Upper lobe of right lung (tissue), 1 donor: Measurements from ENCODE around the gene SCAF8. TPM values are rescaled to one million over a fixed set of nuclear protein-coding genes. Genes with fewer than 3 reads are reported as not detected.

ENCODE experiments used
- ATAC-seq: fragments of 200-7000 bp; cut with Tn5 transposase; one replicate; pipeline ENCODE4 v1.9.1; 2020; ENCODE audit warnings: mild to moderate bottlenecking, moderate library complexity
- DNase-seq: peaks from one replicate; pipeline ENCODE4 v3.0.0-alpha.2; 2020
- H3K27ac ChIP-seq: fragments of 200-600 bp; one replicate; pipeline ENCODE4 v1.8.0; 2022
- H3K27me3 ChIP-seq: fragments of 200-600 bp; one replicate; pipeline ENCODE4 v1.8.0; 2022; ENCODE audit warnings: mild to moderate bottlenecking
- H3K36me3 ChIP-seq: fragments of 200-600 bp; one replicate; pipeline ENCODE4 v1.8.0; 2022
- H3K4me1 ChIP-seq: fragments of 200-600 bp; one replicate; pipeline ENCODE4 v1.8.0; 2022
- H3K4me3 ChIP-seq: fragments of 200-600 bp; one replicate; pipeline ENCODE4 v1.8.0; 2022; ENCODE audit warnings: mild to moderate bottlenecking
- H3K9me3 ChIP-seq: fragments of 200-600 bp; one replicate; pipeline ENCODE4 v1.8.0; 2022
- CTCF ChIP-seq: fragments of 200-600 bp; IDR thresholded peaks from one replicate; pipeline ENCODE4 v1.8.0; 2022; ENCODE audit warnings: antibody characterized with exemption
- intact Hi-C: fragments of 100-400 bp; cut with DNase I; formaldehyde crosslinking; loops from one replicate; pipeline ENCODE4 v1.11.0; 2022
- total RNA-seq: library from RNA; stranded (reverse); fragmentation: NEBNext Ultra II Directional; extraction: Animal tissue kit (Norgen Biotek cat#: 25700); gene quantifications from one replicate; pipeline ENCODE4 v1.2.1, GENCODE V29; 2021
- donor health status: DM: no; HTN: yes; CAD: no; lungs with severe emphysema.

SCAF8 gene
- total RNA-seq, 1 donor from 2014 or later: 38.8 TPM

GRCh38 chr6:154821099-154821498 is 87.9 kb downstream of the SCAF8 start:
- TF ChIP-seq CTCF: no peak
- Histone ChIP-seq H3K4me1 (peaks cover 9% of the 10 kb centered on the region), H3K27ac (no peak overlapping the region), H3K36me3 (peaks cover 91% of the 10 kb centered on the region), H3K27me3 (no peaks in the 10 kb centered on the region), H3K4me3 (no peak overlapping the region), H3K9me3 (no peaks in the 10 kb centered on the region)
- no peak for ATAC-seq
- no peak for DNase-seq
- intact Hi-C loops: no loop called here

GRCh38 chr6:154821638-154822037 is 88.4 kb downstream of the SCAF8 start:
- Histone ChIP-seq H3K9me3 (no peaks in the 10 kb centered on the region), H3K4me1 (peaks cover 9% of the 10 kb centered on the region), H3K27ac (no peak overlapping the region), H3K36me3 (peaks cover 91% of the 10 kb centered on the region), H3K27me3 (no peaks in the 10 kb centered on the region), H3K4me3 (no peak overlapping the region)
- ATAC-seq (no peak), DNase-seq (no peak)
- intact Hi-C loops: no loop called here
- no peak for TF ChIP-seq CTCF

GRCh38 chr6:154822947-154823558 is 89.8 kb downstream of the SCAF8 start:
- no peaks in the 10 kb centered on the region for H3K27me3 ChIP-seq
- H3K9me3 ChIP-seq: no peaks in the 10 kb centered on the region
- peaks cover 90% of the 10 kb centered on the region for H3K36me3 ChIP-seq
- H3K27ac ChIP-seq: no peak overlapping the region
- ATAC-seq (no peak), DNase-seq (no peak)
- TF ChIP-seq CTCF: no peak
- no peak overlapping the region for H3K4me3 ChIP-seq
- intact Hi-C loops: no loop called here
- peaks cover 9% of the 10 kb centered on the region for H3K4me1 ChIP-seq

- H3K27ac ChIP-seq: no peak overlapping the region
- intact Hi-C loops: no loop called here
- ATAC-seq (no peak), DNase-seq (no peak)
- H3K4me1 ChIP-seq: peaks cover 9% of the 10 kb centered on the region
- no peaks in the 10 kb centered on the region for H3K9me3 ChIP-seq
- TF ChIP-seq CTCF: no peak
- H3K36me3 ChIP-seq: peaks cover 88% of the 10 kb centered on the region
- H3K27me3 ChIP-seq: no peaks in the 10 kb centered on the region
- no peak overlapping the region for H3K4me3 ChIP-seq
These were observed 90.9 kb downstream of the SCAF8 start for GRCh38 chr6:154824076-154824475.

- Histone ChIP-seq H3K9me3 (no peaks in the 10 kb centered on the region), H3K27ac (no peak overlapping the region), H3K27me3 (no peaks in the 10 kb centered on the region), H3K4me1 (peaks cover 3% of the 10 kb centered on the region), H3K4me3 (no peak overlapping the region), H3K36me3 (peaks cover 83% of the 10 kb centered on the region)
- intact Hi-C loops: no loop called here
- ATAC-seq (no peak), DNase-seq (no peak)
- no peak for TF ChIP-seq CTCF
These were observed 96.8 kb downstream of the SCAF8 start for GRCh38 chr6:154829970-154830369.

GRCh38 chr6:154830771-154831170 is 97.6 kb downstream of the SCAF8 start:
- Histone ChIP-seq H3K27me3 (no peaks in the 10 kb centered on the region), H3K4me3 (no peak overlapping the region), H3K27ac (no peak overlapping the region), H3K4me1 (peaks cover 9% of the 10 kb centered on the region), H3K36me3 (peaks cover 75% of the 10 kb centered on the region), H3K9me3 (no peaks in the 10 kb centered on the region)
- ATAC-seq (no peak), DNase-seq (no peak)
- intact Hi-C loops: no loop called here
- TF ChIP-seq CTCF: no peak
